ENCODE results near the gene RCOR3.
"Not testable (repeated sequence)": the region's sequence is repeated elsewhere in the genome, so short reads cannot be mapped to it uniquely, and the experiment has no call there.

RCOR3 gene

DNA sequence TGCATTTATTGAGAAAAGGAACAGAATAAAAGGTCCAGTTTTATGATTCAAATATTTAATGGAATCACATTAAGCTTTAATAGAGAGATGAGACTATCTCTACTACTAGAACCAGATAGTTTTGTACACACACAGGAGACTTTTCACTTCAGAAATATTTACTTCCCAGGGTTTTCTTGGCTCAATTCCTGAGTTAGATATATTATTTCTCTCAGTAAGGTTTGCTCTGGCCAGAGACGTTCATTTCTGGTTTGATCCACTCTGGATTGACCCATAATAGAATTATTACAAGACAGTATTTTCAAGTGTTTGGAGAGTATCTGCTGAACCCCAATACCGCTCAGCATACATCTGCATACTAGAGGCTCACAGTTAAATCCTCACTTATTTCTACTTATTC lies 1.3 kb upstream of the RCOR3 start:
- TF ChIP-seq, protein P1, sequence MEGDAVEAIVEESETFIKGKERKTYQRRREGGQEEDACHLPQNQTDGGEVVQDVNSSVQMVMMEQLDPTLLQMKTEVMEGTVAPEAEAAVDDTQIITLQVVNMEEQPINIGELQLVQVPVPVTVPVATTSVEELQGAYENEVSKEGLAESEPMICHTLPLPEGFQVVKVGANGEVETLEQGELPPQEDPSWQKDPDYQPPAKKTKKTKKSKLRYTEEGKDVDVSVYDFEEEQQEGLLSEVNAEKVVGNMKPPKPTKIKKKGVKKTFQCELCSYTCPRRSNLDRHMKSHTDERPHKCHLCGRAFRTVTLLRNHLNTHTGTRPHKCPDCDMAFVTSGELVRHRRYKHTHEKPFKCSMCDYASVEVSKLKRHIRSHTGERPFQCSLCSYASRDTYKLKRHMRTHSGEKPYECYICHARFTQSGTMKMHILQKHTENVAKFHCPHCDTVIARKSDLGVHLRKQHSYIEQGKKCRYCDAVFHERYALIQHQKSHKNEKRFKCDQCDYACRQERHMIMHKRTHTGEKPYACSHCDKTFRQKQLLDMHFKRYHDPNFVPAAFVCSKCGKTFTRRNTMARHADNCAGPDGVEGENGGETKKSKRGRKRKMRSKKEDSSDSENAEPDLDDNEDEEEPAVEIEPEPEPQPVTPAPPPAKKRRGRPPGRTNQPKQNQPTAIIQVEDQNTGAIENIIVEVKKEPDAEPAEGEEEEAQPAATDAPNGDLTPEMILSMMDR (IDR thresholded peaks at IDR 0.05; ENCODE audit: extremely low read depth, missing control alignments): no peak
- DNase-seq (ENCODE audit: low spot score): no peak

DNA sequence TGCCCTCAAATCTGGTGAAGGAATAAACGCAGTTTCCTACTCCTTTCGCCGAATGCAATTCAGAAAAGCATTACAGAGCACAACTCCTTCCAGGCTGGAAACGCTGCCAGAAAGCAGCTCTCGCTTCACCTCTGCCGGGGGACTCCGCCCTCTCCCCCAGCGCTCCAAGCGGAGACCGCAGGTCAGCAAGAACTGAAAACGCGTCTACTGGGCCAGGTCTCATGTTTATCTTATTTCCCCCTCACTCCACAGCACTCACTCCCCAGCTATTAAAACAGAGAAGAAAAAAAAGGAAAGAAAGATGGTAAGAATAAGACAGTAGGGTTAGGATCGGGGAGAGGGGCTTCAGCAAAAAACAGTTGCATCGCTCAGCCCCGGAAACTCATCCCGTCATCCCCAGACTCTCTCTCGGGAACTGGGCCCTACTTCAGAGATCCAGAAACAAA lies 833 bp upstream of the RCOR3 start:
- peak; percentile 70 for DNase-seq (ENCODE audit: low spot score)
- TF ChIP-seq, protein P1 (IDR thresholded peaks at IDR 0.05; ENCODE audit: extremely low read depth, missing control alignments): no peak

DNA sequence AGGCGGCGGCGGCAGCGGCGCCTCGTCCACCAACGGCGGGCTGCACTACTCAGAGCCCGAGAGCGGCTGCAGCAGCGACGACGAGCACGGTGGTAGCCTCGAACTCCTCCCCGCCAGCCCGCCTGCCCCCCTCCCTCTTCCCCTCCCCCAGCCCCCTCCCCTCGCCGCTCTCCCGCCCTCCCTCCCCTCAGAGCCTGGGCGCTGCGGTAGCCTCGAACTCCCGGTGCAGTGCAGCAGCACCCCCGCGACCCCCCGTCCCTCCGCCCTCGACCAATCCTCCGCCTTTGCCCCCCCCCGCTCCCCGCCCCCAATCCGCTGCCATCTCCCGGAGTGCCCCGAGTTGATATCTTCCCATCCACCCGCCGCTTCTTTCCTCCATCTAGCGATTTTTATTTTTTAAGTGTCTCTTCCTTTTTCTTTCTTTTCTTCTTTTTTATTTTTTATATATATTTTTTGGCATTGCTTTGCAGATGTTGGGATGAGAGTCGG lies 516 bp downstream of the RCOR3 start:
- DNase-seq (ENCODE audit: low spot score): peak; percentile 72
- TF ChIP-seq, protein P1 (IDR thresholded peaks at IDR 0.05; ENCODE audit: extremely low read depth, missing control alignments): no peak

DNA sequence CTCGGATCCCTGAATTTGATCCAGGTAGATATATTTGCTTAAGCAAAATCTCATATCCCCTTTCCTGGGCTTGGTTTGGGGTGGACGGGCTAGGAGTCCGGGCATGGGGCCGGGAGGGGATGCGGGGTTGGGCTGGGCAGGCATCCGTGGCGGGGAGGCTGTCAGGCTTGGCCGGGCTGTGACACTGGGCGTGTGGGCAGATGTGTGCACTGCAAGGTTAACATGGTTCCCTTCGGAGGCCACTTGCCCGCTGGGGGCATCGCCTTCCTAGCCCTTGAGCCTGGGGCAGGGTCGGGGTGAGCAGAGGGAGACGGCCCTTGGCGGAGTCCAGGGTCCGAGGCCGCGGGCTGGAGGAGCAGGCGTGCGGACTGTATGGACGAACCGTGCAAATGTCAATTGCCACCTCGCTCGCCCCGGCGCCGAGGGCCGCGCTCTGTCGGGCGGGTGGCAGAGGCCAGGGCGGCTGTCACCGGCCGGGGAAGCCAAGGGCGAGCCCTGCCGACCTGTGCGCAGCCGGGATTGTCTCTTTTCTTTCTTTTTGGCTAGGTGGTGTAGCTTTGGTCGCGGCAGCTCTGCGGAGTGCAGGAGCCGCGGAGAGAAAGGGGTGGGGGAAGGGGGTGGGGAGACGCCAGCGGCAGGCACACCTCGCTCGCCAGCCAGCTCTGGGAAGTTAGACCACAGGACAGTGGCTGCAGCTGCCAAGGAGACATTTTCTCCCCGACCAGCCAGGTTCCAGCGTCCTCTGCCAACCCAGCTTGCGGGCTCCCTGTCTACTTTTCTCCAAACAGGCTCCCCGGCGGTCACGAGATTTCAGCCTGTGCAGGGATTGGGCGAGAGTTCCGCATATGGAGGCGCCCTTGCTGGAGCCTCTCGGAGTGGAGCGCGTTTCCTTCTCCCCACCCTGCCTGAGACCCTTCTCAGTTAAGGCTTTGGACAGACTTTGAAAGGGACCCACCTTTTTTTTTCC lies 1.3 kb downstream of the RCOR3 start:
- peak; percentile 76 for DNase-seq (ENCODE audit: low spot score)
- TF ChIP-seq, protein P1 (IDR thresholded peaks at IDR 0.05; ENCODE audit: extremely low read depth, missing control alignments): no peak

DNA sequence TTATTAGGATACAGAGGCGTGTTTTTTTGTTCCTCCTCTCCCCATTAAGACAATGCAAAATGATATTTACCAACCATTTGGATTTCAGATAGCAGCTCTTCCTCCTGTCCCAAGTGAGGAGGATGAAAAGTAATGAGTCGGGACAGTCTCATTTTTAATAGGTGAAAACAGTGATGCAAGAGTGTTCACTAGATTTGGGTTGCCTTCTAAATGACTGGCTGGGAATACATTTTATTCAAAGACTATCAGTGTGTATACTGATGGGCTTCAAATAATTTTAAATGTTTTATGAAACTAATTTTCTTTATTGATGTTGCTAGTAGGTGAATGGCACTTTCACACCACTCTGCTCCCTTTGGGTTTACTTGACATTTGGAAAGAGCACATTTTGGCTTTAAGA lies 2.1 kb downstream of the RCOR3 start:
- TF ChIP-seq, protein P1 (IDR thresholded peaks at IDR 0.05; ENCODE audit: extremely low read depth, missing control alignments): no peak
- no peak for DNase-seq (ENCODE audit: low spot score)

DNA sequence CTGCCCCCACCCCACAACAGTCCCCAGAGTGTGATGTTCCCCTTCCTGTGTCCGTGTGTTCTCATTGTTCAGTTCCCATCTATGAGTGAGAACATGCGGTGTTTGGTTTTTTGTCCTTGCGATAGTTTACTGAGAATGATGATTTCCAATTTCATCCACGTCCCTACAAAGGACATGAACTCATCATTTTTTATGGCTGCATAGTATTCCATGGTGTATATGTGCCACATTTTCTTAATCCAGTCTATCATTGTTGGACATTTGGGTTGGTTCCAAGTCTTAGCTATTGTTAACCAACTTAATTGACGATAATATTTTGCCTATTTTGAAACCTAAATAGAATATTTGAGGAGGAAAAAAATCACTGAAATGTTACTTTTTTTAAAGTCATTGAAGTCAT lies 3.9 kb downstream of the RCOR3 start:
- DNase-seq (ENCODE audit: low spot score): not testable (repeated sequence)

DNA sequence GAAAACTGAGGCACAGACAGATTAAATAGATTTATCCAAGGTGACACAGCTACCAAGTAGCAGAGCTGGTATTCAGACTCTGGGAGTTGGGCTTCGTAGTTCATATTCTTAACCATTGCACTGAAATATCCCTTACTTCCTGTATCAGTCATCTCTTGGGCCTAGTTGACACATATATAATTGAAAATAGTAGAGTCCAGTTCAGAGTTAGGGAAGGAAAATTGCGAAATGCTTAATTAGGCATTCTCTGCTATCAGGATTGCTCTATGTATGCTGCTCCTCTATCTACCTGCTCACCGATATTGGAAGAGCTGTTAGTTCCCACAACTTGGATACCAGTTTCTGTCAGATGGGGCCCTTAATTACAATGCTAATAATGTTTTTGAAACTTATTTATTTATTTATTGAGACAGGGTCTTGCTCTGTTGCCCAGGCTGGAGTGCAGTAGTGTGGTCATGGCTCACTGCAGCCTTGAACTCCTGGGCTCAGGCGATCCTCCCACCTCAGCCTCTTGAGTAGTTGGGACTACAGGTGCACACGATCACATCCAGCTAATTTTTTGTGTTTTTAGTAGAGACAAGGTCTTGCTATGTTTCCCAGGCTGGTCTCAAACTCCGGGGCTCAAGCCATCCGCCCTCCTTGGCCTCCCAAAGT lies 8.2 kb downstream of the RCOR3 start:
- no peak for DNase-seq (ENCODE audit: low spot score)
- TF ChIP-seq, protein P1 (IDR thresholded peaks at IDR 0.05; ENCODE audit: extremely low read depth, missing control alignments): no peak
